Measurements from ENCODE around the gene KNSTRN.

Gene KNSTRN

DNA sequence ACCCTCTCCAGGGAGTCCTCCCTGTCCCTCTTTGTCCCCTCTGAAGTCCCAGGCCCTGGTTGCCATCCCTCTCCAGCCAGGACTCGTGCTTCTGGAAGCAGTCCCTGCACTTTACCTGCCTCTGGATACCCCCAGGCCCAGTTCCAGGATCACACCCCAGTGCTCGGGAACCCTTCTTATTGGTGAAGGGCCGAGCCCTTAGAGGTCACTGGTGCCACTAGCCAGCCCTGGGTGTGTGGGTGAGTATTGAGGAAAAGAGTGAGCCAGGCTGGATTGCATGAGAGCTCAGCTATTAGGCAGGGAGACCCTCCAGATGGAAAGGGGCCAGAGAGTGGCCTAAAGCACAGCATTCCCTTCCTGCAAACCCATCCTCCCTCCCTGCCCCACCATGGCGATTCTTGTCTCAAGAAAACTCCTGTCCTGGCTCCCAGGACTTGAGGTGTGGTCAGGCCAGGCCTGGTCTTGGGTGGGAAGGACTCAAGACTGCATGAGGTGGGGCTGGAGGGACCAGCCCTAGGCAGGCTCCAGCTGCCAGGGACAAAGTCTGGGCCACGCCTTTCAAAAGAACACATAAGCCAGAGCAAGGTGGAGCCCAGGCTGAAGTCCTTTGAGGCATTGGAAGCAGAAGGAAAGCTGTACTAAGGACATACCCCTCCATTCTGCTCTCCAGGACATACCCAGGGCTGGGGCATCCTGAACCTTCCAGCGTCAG, 36.5 kb upstream of the KNSTRN start:
- no peak for DNase-seq (ENCODE audit: low spot score)

DNA sequence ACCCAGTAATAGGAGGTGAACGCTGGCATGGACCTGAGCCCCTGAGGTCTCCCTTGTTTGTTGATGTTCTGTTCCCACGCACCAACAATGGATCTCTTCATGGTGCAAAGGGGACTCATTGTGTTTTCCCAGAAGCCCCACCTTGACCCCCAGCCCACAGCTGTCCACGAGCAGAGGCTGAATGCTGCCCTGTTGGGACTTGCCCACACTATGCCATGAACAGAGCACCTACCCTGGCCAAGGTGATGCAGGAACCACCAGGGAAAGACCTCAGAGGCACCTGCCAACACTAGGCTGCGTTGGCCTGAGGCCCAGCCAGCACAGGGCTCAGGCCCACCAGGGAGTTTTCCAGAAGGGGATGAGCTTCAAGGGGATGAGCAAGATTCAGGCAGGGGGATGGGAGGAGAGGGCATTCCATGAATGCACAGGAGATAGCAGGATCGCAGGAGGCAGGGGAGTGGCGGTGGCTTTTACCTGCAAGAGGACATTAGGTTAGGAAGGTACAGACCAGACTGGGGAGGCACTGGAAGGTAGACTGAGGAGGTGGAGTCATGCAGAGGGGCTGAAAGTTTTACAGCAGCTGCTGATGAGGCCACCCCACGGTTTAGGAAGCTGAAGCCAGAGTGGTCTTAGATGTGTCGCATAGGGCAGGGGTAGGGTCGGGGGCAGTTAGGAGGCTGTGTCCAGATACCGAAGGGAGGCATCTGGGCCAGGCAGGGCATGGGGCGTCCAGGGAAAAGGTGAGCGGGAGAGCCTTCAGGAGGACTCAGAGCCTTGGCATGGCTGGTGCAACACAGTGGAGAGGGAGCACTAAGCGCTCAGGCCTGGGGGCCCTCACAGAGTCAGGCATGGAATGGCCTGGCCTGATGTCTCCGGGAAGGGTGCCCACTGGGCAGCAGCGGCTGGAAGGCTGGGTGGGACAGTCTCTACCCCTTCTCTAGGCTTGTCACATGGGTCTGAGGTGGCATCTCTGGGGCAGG, 35.7 kb upstream of the KNSTRN start:
- no peak for DNase-seq (ENCODE audit: low spot score)

GRCh38 chr15:40347559-40348473, 34.7 kb upstream of the KNSTRN start:
- DNase-seq (ENCODE audit: low spot score): no peak

DNA sequence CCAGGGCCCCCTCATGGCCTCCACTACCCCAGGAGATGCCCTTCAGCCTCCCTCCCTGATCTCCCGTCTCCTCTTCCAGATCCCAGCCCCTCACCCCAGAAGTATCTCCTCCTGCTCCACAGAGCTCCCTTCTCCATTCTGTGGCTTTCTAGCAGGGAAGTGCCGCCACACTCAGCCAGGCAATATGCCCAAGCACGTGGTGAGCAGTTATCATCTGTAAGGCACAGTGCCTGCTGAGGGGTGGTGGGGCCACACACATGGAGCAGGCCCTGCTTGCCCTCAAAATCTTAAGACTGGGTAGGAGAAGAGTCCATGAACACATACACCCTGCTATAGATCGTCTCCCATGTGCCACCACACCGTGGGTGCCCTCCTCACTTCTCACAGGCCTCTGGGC, 34.0 kb upstream of the KNSTRN start:
- DNase-seq (ENCODE audit: low spot score): no peak

DNA sequence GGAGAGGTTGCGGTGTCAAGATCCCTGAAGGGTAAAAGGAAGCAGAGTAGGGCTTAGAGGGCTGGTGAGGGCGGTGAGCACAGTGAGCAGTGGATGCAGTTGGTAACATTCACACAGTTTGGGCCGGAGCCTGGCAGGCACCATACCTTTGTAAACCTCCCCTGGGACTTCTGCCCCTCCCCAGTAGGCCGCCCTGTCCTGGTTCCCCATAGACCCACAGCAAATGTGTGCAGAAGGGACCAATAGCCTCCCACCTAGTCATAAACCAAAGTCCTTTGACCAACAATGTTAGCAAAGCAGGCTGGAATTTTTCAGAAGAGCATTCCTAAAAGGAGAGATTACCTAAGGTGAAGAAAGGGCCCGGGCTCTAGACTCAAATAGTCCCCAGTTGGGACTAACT, 33.4 kb upstream of the KNSTRN start:
- no peak for DNase-seq (ENCODE audit: low spot score)

DNA sequence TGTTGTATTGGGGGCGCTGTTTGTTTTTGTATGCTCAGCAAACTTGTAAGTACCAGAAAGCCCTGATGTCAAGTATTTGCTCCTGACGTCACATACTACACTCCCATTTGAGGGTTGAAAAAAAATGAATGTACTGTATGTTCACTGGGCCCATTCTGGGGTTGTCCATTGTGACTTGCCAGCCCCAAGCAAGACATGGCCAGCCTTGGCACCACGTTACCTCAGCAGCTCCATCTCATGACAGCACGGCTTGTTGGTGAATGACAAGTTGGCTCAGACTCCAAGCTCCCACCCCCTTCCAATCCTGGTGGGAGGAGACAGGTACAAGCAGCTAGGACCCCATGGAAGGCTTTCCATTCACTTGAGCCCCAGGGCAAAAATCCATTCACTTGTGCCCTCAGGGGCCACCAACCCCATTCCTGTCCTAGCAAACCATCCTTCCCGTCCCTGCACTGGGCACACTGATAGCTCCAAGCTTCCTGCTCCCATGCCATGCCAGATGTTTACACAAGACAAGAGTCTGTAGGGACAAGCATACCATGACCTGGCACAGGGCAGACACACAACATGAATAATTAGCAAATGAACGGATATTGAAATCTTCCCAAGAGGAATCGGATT, 30.1 kb upstream of the KNSTRN start:
- DNase-seq (ENCODE audit: low spot score): no peak

- no peak for DNase-seq (ENCODE audit: low spot score)
Measured at GRCh38 chr15:40353697-40354096, 28.8 kb upstream of the KNSTRN start.

GRCh38 chr15:40354408-40355171, 27.9 kb upstream of the KNSTRN start:
- no peak for DNase-seq (ENCODE audit: low spot score)

- no peak for DNase-seq (ENCODE audit: low spot score)
Measured at GRCh38 chr15:40355976-40356585, 26.4 kb upstream of the KNSTRN start.

GRCh38 chr15:40357246-40357645, 25.3 kb upstream of the KNSTRN start:
- no peak for DNase-seq (ENCODE audit: low spot score)

DNA sequence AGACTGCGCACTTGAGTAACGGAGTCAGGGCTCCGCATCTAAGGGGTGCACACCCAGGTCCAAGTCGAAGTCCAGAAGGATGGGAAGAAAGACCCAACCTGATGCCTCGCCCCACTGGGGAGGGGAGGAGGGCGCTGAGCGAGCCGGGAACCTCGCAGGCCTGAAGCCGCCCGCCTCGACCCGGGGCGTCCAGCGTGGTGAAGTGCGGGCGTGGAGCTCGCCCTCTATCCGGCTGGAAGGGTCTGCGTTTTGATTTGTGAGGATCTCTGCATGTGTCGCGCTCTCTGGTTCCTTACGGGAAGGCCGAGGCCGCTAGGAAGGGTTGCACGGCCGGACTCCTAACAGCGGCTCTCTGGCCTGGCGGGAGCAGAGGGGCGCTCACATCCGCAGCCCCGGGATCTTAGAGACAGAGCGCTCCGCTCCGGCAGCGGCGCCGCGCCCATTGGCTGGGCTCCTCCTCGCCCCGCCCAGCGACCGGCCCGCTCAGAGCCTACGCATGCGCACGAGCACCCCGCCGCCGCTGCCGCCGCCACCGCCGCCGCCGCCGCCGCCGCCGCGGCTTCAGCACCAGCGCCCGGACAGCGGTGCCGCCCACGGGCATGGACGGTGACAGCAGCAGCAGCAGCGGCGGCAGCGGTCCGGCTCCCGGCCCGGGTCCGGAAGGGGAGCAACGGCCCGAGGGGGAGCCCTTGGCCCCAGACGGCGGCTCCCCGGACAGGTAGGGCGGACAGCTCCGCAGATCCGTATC, 24.6 kb upstream of the KNSTRN start, which contains the start of gene DISP2:
Gene DISP2, plus strand, starts transcription at position 497 of the 748 bp plus-strand sequence. Its CDS starts 103 bp downstream, at position 600.
- DNase-seq (ENCODE audit: low spot score): peak; percentile 88

GRCh38 chr15:40358471-40359353, 23.8 kb upstream of the KNSTRN start:
- DNase-seq (ENCODE audit: low spot score): peak; percentile 12

DNA sequence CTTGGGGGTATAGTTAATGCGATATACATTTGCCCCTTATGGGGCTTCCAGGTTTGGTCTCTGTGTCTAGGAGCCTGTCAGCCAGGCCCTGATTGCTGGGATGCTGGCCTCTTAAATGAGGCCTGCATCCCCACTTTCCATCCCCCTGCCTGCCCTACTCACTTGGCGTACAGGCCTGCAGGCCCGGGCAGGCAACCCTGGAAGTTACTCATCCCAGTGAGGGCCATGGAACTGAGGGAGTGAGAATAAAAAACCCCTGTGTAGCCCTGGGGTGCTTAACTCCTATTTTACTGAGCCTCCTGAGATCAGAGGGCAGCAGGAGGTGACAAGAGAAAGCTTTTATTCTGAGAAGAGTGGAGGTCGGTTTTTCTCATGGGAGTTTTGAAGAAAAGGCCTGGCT, 22.5 kb upstream of the KNSTRN start:
- no peak for DNase-seq (ENCODE audit: low spot score)

- no peak for DNase-seq (ENCODE audit: low spot score)
Measured at GRCh38 chr15:40361640-40362039, 20.9 kb upstream of the KNSTRN start.

- DNase-seq (ENCODE audit: low spot score): no peak
Measured at GRCh38 chr15:40363611-40364010, 18.9 kb upstream of the KNSTRN start.

GRCh38 chr15:40364251-40364650, 18.3 kb upstream of the KNSTRN start:
- no peak for DNase-seq (ENCODE audit: low spot score)

- DNase-seq (ENCODE audit: low spot score): no peak
Measured at GRCh38 chr15:40365016-40365415, 17.5 kb upstream of the KNSTRN start.

- DNase-seq (ENCODE audit: low spot score): no peak
Measured at GRCh38 chr15:40365624-40366456, 16.7 kb upstream of the KNSTRN start.
